Tibial nerve (tissue), 4 donors: Measurements from ENCODE around the gene CREB3.

Source experiments
- CTCF ChIP-seq, 5 experiments: fragments of 200-600 bp in 3 of 5; fragments of 450-650 bp in 2 of 5; sonication (generic) in 3 of 5; IDR thresholded peaks; one replicate each; pipeline ENCODE4 v1.5.1; 2016 to 2019; ENCODE audit warnings: antibody characterized with exemption in 5 of 5, mild to moderate bottlenecking in 3 of 5, moderate library complexity in 2 of 5
- EP300 ChIP-seq, 2 donors: sonication (generic); formaldehyde crosslinking; IDR thresholded peaks; one replicate each; pipeline ENCODE4 v1.6.1; 2017; ENCODE audit warnings: antibody characterized with exemption in 2 of 2, mild to moderate bottlenecking in 1 of 2
- POLR2A ChIP-seq, 2 donors: fragments of 450-650 bp; IDR thresholded peaks; one replicate each; pipeline ENCODE4 v1.6.1; 2017; ENCODE audit warnings: antibody characterized with exemption in 2 of 2, mild to moderate bottlenecking in 2 of 2, moderate library complexity in 2 of 2

- TF ChIP-seq POLR2A (IDR thresholded peaks at IDR 0.05), result no peak
- no peak for TF ChIP-seq CTCF (IDR thresholded peaks at IDR 0.05)
- TF ChIP-seq EP300 (IDR thresholded peaks at IDR 0.05), result no peak
Observed at GRCh38 chr9:35727676-35728040, 4.8 kb upstream of the CREB3 start.
